Astrocyte (in vitro differentiated cells and primary cell): ENCODE data around the gene ASF1B.

ENCODE experiments used
- EZH2 ChIP-seq: IDR thresholded peaks from 2 replicates; pipeline ENCODE4 v1.6.1; 2012; ENCODE audit warnings: mild to moderate bottlenecking, low read length, inconsistent platforms; ENCODE audit not compliant: insufficient read depth
- TF ChIP-seq, protein P1 (sequence below): IDR thresholded peaks from 2 replicates; pipeline ENCODE4 v1.5.1; 2011; ENCODE audit warnings: low read depth, mild to moderate bottlenecking, inconsistent platforms, low read length, moderate library complexity; ENCODE audit not compliant: insufficient read depth

DNA sequence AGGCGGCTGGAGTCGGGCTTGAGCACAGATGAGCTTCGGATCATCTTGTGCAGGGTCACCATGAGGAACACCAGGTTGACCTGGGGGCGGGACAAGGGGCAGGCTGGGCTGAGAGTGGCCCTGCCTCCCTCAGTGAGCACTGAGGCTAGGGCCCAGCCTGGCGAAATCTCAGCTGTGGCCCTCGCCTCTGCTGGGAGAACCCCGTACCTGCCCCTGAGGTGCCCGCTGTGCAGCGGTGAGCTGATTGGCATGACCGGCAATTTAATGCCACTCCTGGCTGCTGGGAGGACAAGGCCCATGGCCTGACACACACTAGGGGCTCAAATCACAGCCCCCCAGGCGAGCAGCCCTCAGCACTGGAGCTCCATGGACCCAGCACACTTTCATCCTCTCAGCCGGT is 19.7 kb upstream of the ASF1B start:
- TF ChIP-seq, protein P1, sequence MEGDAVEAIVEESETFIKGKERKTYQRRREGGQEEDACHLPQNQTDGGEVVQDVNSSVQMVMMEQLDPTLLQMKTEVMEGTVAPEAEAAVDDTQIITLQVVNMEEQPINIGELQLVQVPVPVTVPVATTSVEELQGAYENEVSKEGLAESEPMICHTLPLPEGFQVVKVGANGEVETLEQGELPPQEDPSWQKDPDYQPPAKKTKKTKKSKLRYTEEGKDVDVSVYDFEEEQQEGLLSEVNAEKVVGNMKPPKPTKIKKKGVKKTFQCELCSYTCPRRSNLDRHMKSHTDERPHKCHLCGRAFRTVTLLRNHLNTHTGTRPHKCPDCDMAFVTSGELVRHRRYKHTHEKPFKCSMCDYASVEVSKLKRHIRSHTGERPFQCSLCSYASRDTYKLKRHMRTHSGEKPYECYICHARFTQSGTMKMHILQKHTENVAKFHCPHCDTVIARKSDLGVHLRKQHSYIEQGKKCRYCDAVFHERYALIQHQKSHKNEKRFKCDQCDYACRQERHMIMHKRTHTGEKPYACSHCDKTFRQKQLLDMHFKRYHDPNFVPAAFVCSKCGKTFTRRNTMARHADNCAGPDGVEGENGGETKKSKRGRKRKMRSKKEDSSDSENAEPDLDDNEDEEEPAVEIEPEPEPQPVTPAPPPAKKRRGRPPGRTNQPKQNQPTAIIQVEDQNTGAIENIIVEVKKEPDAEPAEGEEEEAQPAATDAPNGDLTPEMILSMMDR: no peak
- TF ChIP-seq EZH2: no peak
